K562 (cell line): ENCODE results near the gene MSANTD1. TPM values are rescaled to one million over a fixed set of nuclear protein-coding genes. Genes with fewer than 3 reads are reported as not detected.

Experiments used
- ATAC-seq: fragments of 200-7000 bp; cut with Tn5 transposase; 3 replicates; pipeline ENCODE4 v1.9.1; 2020; ENCODE audit warnings: moderate library complexity
- BruUV-seq: library from RNA; stranded (reverse); fragments of 400-500 nt; replicated peaks from 2 replicates; lab custom pipeline; 2021; lab: Mats Ljungman, UMichigan
- CTCF ChIA-PET: fragments of 300-600 bp; formaldehyde crosslinking; extraction: SDS; loops from one replicate; lab custom pipeline; 2021; ENCODE audit warnings: low intra/inter-chr PET ratio; lab: Yijun Ruan, JAX
- POLR2A ChIA-PET: fragments of 300-600, 350-650 bp; sonication (Branson Sonifier 250); formaldehyde crosslinking; extraction: SDS; loops from one replicate; lab custom pipeline; 2021; ENCODE audit warnings: antibody characterized with exemption, inconsistent platforms; lab: Yijun Ruan, JAX
- DNase-seq, 4 experiments: peaks; one replicate each; pipeline versions ENCODE4 v3.0.0 to v3.0.0-alpha.2; 2011 to 2018; ENCODE audit warnings: low spot score in 3 of 4, mixed read lengths in 3 of 4; ENCODE audit errors: extremely low read depth in 1 of 4
- FAIRE-seq: peaks from 2 replicates; lab custom pipeline; 2011; peaks lifted over from hg19 to GRCh38; lab: Jason Lieb, UNC
- H2AFZ ChIP-seq: 2 replicates; pipeline ENCODE4 v1.6.0; 2011; ENCODE audit warnings: low read depth, low read length, control low read depth, inconsistent platforms
- H3K27ac ChIP-seq: fragments of 200-600 bp; 3 replicates; pipeline ENCODE4 v1.8.0; 2011; ENCODE audit warnings: low read depth, mild to moderate bottlenecking, control low read depth, inconsistent platforms, low read length, moderate library complexity, mixed read lengths; ENCODE audit errors: extremely low read depth
- H3K27me3 ChIP-seq, 2 experiments: fragments of 300-600 bp in 1 of 2; 2 replicates in 1 of 2; 3 replicates in 1 of 2; pipeline versions ENCODE4 v1.6.0 to v1.8.0; 2011; ENCODE audit warnings: inconsistent platforms in 2 of 2, low read length in 2 of 2, mild to moderate bottlenecking in 1 of 2, mixed read lengths in 1 of 2, moderate library complexity in 1 of 2; ENCODE audit not compliant: control insufficient read depth in 2 of 2, insufficient read depth in 2 of 2
- H3K36me3 ChIP-seq: fragments of 300-600 bp; 3 replicates; pipeline ENCODE4 v1.8.0; 2011; ENCODE audit warnings: mild to moderate bottlenecking, low read length, inconsistent platforms; ENCODE audit not compliant: control insufficient read depth, insufficient read depth
- H3K4me1 ChIP-seq, 2 experiments: fragments of 200-600 bp in 1 of 2; replicated peaks in 1 of 2; 2 replicates in 1 of 2; 3 replicates in 1 of 2; pipeline versions ENCODE4 v1.5.1 to v1.8.0; 2011; ENCODE audit warnings: inconsistent platforms in 2 of 2, low read length in 2 of 2, mild to moderate bottlenecking in 1 of 2, mixed read lengths in 1 of 2, moderate library complexity in 1 of 2; ENCODE audit not compliant: control insufficient read depth in 2 of 2, insufficient read depth in 2 of 2
- H3K4me2 ChIP-seq: 2 replicates; pipeline ENCODE4 v1.6.1; 2011; ENCODE audit warnings: low read length, control low read depth, inconsistent platforms, mixed read lengths; ENCODE audit not compliant: insufficient read depth
- H3K4me3 ChIP-seq: fragments of 200-600 bp; sonication (generic), shearing (Covaris generic); 2 replicates; pipeline ENCODE4 v1.5.1; 2016; ENCODE audit warnings: control low read depth, inconsistent platforms
- H3K79me2 ChIP-seq: fragments of 200-600 bp; 3 replicates; pipeline ENCODE4 v1.8.0; 2011; ENCODE audit warnings: low read length, inconsistent platforms; ENCODE audit not compliant: control insufficient read depth, insufficient read depth
- H3K9ac ChIP-seq, 2 experiments: 2 replicates each; pipeline versions ENCODE4 v1.6.0 to v1.6.1; 2011; ENCODE audit warnings: low read depth in 2 of 2, low read length in 2 of 2, control low read depth in 1 of 2, inconsistent platforms in 1 of 2, mild to moderate bottlenecking in 1 of 2, mixed read lengths in 1 of 2; ENCODE audit not compliant: insufficient read depth in 1 of 2
- H3K9me1 ChIP-seq: one replicate; pipeline ENCODE4 v1.6.0; 2011; ENCODE audit warnings: inconsistent platforms, mild to moderate bottlenecking, low read length, moderate library complexity; ENCODE audit not compliant: control insufficient read depth, insufficient read depth
- H3K9me3 ChIP-seq: replicated peaks from 2 replicates; pipeline ENCODE4 v1.5.1; 2011; ENCODE audit warnings: low read depth, low read length, inconsistent platforms; ENCODE audit not compliant: control insufficient read depth, insufficient read depth
- H4K20me1 ChIP-seq: replicated peaks from 2 replicates; pipeline ENCODE4 v1.6.1; 2011; ENCODE audit warnings: low read length, inconsistent platforms, mixed read lengths; ENCODE audit not compliant: control insufficient read depth, insufficient read depth
- ARHGAP35 ChIP-seq: fragments of 450-650 bp; IDR thresholded peaks from 2 replicates; pipeline ENCODE4 v1.6.1; 2018; ENCODE audit not compliant: partially characterized antibody
- ELF2 ChIP-seq: fragments of 250-450 bp; sonication (Bioruptor Pico); IDR thresholded peaks from 2 replicates; pipeline ENCODE4 v1.5.0; 2021; ENCODE audit warnings: mild to moderate bottlenecking
- NELFE ChIP-seq: IDR thresholded peaks from 2 replicates; pipeline ENCODE4 v1.6.1; 2011; ENCODE audit warnings: mild to moderate bottlenecking; ENCODE audit not compliant: insufficient read depth, insufficient read length
- PHTF2 ChIP-seq: fragments of 250-450 bp; sonication (Bioruptor Pico); IDR thresholded peaks from 2 replicates; pipeline ENCODE4 v1.5.0; 2021; ENCODE audit warnings: mild to moderate bottlenecking
- RBM25 ChIP-seq: fragments of 200-400 bp; formaldehyde crosslinking; IDR thresholded peaks from 2 replicates; pipeline ENCODE4 v1.6.1; 2018; ENCODE audit warnings: low read length, low read depth, moderate library complexity; ENCODE audit not compliant: severe bottlenecking
- SLC30A9 ChIP-seq: fragments of 250-450 bp; sonication (Bioruptor Pico); IDR thresholded peaks from 2 replicates; pipeline ENCODE4 v1.8.0; 2022; ENCODE audit warnings: mild to moderate bottlenecking, moderate library complexity
- SP1 ChIP-seq: sonication (generic); formaldehyde crosslinking; IDR thresholded peaks from 2 replicates; pipeline ENCODE4 v1.8.1; 2022; ENCODE audit warnings: mild to moderate bottlenecking, missing genetic modification reagents
- WHSC1 ChIP-seq: IDR thresholded peaks from one replicate; pipeline ENCODE4 v1.6.1; 2012; ENCODE audit warnings: low read length, control low read depth, inconsistent platforms
- ZFX ChIP-seq: sonication (generic); formaldehyde crosslinking; IDR thresholded peaks from 2 replicates; pipeline ENCODE4 v1.8.0; 2022; ENCODE audit warnings: mild to moderate bottlenecking, missing genetic modification reagents, moderate library complexity
- ZNF24 ChIP-seq: fragments of 450-650 bp; IDR thresholded peaks from 2 replicates; pipeline ENCODE4 v1.6.1; 2016
- ZNF507 ChIP-seq: conservative IDR thresholded peaks from 2 replicates; pipeline ENCODE4 v1.6.1; 2017; ENCODE audit warnings: missing genetic modification characterization, missing compliant biosample characterization
- ZNF699 ChIP-seq: fragments of 250-450 bp; sonication (Bioruptor Pico); IDR thresholded peaks from 2 replicates; pipeline ENCODE4 v1.8.0; 2021; ENCODE audit warnings: mild to moderate bottlenecking, moderate library complexity; ENCODE audit not compliant: insufficient replicate concordance
- ZSCAN29 ChIP-seq: fragments of 450-650 bp; IDR thresholded peaks from 2 replicates; pipeline ENCODE4 v1.6.1; 2017
- WGBS: fragments of 100-300 bp; shearing (Covaris generic); methylation state at CpG from one replicate; pipeline ENCODE4 v1.1.6; 2016; ENCODE audit warnings: low coverage, mixed read lengths; ENCODE audit not compliant: insufficient coverage; ENCODE audit errors: missing lambda C conversion rate; 5-methylcytosine and 5-hydroxymethylcytosine counted together
- in situ Hi-C: fragments of 300-500 bp; cut with MboI; formaldehyde crosslinking; loops from 4 replicates; pipeline ENCODE4 v1.15.0; 2018; ENCODE audit warnings: inconsistent platforms, mixed read lengths
- intact Hi-C: fragments of 100-400 bp; cut with micrococcal nuclease; formaldehyde crosslinking; loops from 2 replicates; pipeline ENCODE4 v1.14.2; 2022
- polyA plus RNA-seq, 8 experiments: library from polyadenylated mRNA; depleted of rRNA in 4 of 8; stranded (reverse) in 5 of 8; unstranded in 3 of 8; fragments of >200 nt; fragmentation: Nextera tagmentation in 2 of 8; fragmentation: Illumina TruSeq in 1 of 8; extraction: Ambion mirVana in 2 of 8; extraction: Trizol in 1 of 8; gene quantifications; 2 replicates each; pipeline versions ENCODE4 v1.2.1 to v1.2.3, GENCODE V29; 2011 to 2014; ENCODE audit warnings: inconsistent platforms in 1 of 8, missing spikeins in 1 of 8
- total RNA-seq, 7 experiments: library from RNA; depleted of rRNA in 6 of 7; stranded (reverse); fragments of >200 nt in 6 of 7; fragmentation: Illumina TruSeq in 2 of 7; extraction: Trizol in 2 of 7; gene quantifications; 2 replicates each; pipeline versions ENCODE4 v1.2.1 to v1.2.3, GENCODE V29; 2011 to 2021; ENCODE audit warnings: low replicate concordance in 1 of 7
- TF ChIP-seq, protein P1 (sequence below): sonication (generic); formaldehyde crosslinking; IDR thresholded peaks from 2 replicates; pipeline ENCODE4 v1.4.0; 2020; ENCODE audit warnings: mild to moderate bottlenecking, missing genetic modification reagents

MSANTD1 gene
- total and polyA plus RNA-seq, 9 of the 15 experiments (the other 6 are each of a cell fraction or from before 2014, with no cell fraction given): 0.04 to 0.09 (median 0.07) TPM; not detected in 6

DNA sequence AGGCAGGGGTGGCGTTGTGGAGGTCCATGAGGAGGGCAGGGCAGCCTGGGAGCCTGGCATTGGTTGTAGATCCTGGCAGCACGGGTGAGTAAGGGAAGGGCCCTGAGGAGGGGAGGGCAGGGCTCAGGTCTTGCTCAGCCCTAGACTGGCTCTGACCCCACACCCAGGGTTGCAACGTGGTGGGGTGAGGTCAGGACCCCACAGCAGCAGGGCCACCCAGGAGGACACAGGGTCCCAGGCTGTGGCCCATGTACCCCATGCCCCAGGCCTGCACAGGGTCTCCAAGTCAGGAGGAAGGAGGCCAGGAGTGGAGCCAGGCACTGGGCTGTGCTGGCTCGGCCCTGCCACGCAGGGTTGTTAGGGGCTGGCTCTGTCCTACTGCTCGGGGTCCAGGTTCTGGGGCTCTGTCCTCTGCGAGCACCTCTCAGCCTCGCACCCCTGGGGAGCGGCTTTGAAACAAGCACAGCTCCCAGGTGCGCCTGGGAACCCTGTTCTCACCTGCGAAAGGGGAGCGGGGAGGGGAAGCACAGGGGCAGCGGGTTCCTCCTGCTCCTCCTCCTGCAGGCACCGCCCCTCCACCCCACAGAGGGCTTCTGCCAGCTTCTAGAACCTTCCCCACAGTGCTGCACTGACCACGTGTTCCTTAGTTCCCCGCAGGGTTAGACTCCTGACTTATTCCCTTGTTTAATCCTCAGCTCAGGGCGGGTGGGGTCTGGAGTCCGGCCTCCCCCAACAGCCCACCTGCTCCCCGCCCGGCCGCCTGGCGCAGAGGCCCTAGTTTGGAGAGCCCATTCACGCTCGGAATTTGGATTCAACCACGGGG lies 20.4 kb downstream of the MSANTD1 start:
- peak; percentile 35; the same call in 2 of the 3 replicates for ATAC-seq
- in situ Hi-C loops: no loop called here
- Histone ChIP-seq H3K9me1 (no peaks in the 10 kb centered on the region), H3K79me2 (no peaks in the 10 kb centered on the region), H3K4me3 (no peak overlapping the region), H3K27me3 (peaks cover 38 to 53% of the 10 kb centered on the region in 2 experiments; a peak in 3 of 5 replicates), H4K20me1 (no peaks in the 10 kb centered on the region), H3K4me2 (no peak overlapping the region), H3K9ac (peak overlapping the region in 1 of 2 experiments; percentile 43; a peak in 1 of 4 replicates), H3K27ac (no peak overlapping the region), H3K36me3 (no peaks in the 10 kb centered on the region), H3K4me1 (peaks cover 0 to 29% of the 10 kb centered on the region in 2 experiments; a peak in 2 of 5 replicates), H2AFZ (no peak overlapping the region), H3K9me3 (no peaks in the 10 kb centered on the region)
- CTCF ChIA-PET: no interaction called here
- no peak for DNase-seq
- TF ChIP-seq ZNF24: no peak
- BruUV-seq: no TSS peak
- no peak for FAIRE-seq
- intact Hi-C loops: no loop called here
- 23% methylated on average over 18 of the region's 25 CpGs for WGBS
- POLR2A ChIA-PET: interaction anchor here (0.6 to 1.4 kb wide), 2 partner anchors 26 to 227 kb away, joined by 4 to 5 read pairs; no protein-coding TSS in a partner anchor

DNA sequence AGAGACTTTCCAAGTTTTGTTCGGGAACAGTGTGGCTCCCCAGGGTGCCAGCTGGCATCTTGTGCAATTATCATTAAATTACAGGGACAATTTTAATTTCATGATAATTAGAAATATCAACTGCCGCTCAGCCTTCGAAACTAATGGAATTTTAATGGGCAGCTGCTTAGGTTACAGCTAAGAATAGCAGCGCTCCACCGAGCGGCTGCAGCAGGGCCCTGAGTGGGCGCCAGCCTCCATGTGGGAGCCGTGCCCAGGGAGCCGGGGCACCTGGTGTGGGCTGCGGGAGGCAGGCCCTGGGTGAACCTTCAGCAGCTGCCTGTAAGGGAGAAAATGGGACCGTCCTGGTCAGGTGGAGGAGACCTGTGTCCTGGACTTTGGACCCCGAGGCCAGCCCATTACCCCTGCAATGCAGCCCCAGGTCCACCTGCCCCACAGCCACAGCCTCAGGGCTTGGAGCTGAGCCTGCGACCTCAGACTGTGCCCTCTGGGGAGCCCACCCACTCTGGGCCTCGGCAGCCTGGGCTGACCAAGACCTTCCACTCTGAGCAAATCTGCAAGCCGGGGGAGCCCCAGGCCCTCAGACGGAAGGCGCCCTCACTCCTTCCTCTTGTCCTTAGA lies 21.1 kb downstream of the MSANTD1 start:
- Histone ChIP-seq H3K79me2 (no peaks in the 10 kb centered on the region), H3K36me3 (no peaks in the 10 kb centered on the region), H3K9ac (no peak overlapping the region), H3K27me3 (peaks cover 31 to 45% of the 10 kb centered on the region in 2 experiments; a peak in 3 of 5 replicates), H3K4me2 (no peak overlapping the region), H3K9me1 (no peaks in the 10 kb centered on the region), H3K27ac (no peak overlapping the region), H3K4me1 (peaks cover 0 to 29% of the 10 kb centered on the region in 2 experiments; a peak in 2 of 5 replicates), H4K20me1 (no peaks in the 10 kb centered on the region), H3K4me3 (no peak overlapping the region), H3K9me3 (no peaks in the 10 kb centered on the region), H2AFZ (no peak overlapping the region)
- no TSS peak for BruUV-seq
- WGBS: 30% methylated on average over 16 of the region's 17 CpGs
- ATAC-seq (no peak), FAIRE-seq (no peak), DNase-seq (no peak)
- intact Hi-C loops (no loop called here), in situ Hi-C loops (no loop called here)
- CTCF ChIA-PET: no interaction called here
- POLR2A ChIA-PET: interaction anchor here (1.4 kb wide), 1 partner anchor 26 kb away, joined by 5 read pairs; no protein-coding TSS in a partner anchor
- TF ChIP-seq SLC30A9 (CRISPR knock-in tag) (no peak), NELFE (no peak), ZSCAN29 (no peak), ARHGAP35 (no peak), PHTF2 (CRISPR knock-in tag) (no peak), ZNF699 (CRISPR knock-in tag) (no peak), ELF2 (CRISPR knock-in tag) (no peak), RBM25 (no peak), ZNF507 (no peak), ZFX (CRISPR knock-in tag) (no peak), WHSC1 (no peak), SP1 (CRISPR knock-in tag) (no peak)
- TF ChIP-seq, protein P1, sequence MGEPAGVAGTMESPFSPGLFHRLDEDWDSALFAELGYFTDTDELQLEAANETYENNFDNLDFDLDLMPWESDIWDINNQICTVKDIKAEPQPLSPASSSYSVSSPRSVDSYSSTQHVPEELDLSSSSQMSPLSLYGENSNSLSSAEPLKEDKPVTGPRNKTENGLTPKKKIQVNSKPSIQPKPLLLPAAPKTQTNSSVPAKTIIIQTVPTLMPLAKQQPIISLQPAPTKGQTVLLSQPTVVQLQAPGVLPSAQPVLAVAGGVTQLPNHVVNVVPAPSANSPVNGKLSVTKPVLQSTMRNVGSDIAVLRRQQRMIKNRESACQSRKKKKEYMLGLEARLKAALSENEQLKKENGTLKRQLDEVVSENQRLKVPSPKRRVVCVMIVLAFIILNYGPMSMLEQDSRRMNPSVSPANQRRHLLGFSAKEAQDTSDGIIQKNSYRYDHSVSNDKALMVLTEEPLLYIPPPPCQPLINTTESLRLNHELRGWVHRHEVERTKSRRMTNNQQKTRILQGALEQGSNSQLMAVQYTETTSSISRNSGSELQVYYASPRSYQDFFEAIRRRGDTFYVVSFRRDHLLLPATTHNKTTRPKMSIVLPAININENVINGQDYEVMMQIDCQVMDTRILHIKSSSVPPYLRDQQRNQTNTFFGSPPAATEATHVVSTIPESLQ (CRISPR knock-in tag): no peak
